ENCODE measurements around the gene ROGDI.

Gene ROGDI

DNA sequence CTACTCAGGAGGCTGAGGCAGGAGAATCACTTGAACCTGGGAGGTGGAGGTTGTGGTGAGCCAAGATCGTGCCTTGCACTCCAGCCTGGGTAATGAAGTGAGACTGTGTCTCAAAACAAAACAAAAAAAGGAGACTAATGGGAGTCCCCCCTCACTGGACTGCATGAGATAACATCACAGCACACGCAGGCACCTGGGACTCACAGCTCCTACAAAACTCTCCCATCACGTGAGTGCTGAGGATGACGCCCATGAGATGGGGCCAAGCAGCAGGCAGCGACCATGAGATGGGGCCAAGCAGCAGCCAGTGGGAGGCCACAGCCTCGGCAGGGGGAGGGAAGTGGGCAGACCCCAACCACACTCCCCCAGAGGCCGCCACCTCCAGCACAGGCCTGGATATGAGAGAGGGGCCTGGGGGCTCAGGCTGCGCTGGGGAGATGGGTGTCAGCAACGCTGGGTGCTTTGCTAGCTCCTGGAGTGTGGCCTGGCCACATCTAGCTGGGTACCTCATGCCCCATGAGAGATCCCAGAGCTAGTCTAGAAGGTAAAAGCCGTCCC lies 52.7 kb downstream of the ROGDI start:
- Histone ChIP-seq H3K36me3 (ENCODE audit: control insufficient read depth in 2 of 2, insufficient read depth in 1 of 2, low read length in 2 of 2) (peaks cover 4 to 50% of the 10 kb centered on the region in 2 experiments; a peak in 2 of 3 replicates), H3K4me3 (ENCODE audit: low read depth, low read length) (no peak overlapping the region), H3K27ac (ENCODE audit: extremely low read depth, low read depth, low read length) (no peak overlapping the region), H3K9me3 (ENCODE audit: control insufficient read depth, insufficient read depth, low read depth, low read length) (no peaks in the 10 kb centered on the region), H3K4me1 (ENCODE audit: control insufficient read depth, insufficient read depth, low read length) (no peaks in the 10 kb centered on the region)
- TF ChIP-seq ZNF350 (tag by site-specific recombination; IDR thresholded peaks at IDR 0.05): no peak
- no peak for TF ChIP-seq ZNF121 (tag by site-specific recombination; IDR thresholded peaks at IDR 0.05)
- no peak for TF ChIP-seq ZNF529 (tag by site-specific recombination; IDR thresholded peaks at IDR 0.05; ENCODE audit: insufficient replicate concordance)
- TF ChIP-seq ZFP37 (tag by site-specific recombination; IDR thresholded peaks at IDR 0.05): no peak
- no peak for TF ChIP-seq ZBTB21 (tag by site-specific recombination; IDR thresholded peaks at IDR 0.05)
- TF ChIP-seq SETDB1 (IDR thresholded peaks at IDR 0.05; ENCODE audit: insufficient read length, low read length): no peak
- ChIA-PET CTCF (no interaction called here), POLR2A (interaction anchor here (0.7 to 1.1 kb wide), 2 partner anchors 15 to 250 kb away, joined by 4 to 9 read pairs; partner anchors contain the start of genes ANKS3 and DNAAF8)

DNA sequence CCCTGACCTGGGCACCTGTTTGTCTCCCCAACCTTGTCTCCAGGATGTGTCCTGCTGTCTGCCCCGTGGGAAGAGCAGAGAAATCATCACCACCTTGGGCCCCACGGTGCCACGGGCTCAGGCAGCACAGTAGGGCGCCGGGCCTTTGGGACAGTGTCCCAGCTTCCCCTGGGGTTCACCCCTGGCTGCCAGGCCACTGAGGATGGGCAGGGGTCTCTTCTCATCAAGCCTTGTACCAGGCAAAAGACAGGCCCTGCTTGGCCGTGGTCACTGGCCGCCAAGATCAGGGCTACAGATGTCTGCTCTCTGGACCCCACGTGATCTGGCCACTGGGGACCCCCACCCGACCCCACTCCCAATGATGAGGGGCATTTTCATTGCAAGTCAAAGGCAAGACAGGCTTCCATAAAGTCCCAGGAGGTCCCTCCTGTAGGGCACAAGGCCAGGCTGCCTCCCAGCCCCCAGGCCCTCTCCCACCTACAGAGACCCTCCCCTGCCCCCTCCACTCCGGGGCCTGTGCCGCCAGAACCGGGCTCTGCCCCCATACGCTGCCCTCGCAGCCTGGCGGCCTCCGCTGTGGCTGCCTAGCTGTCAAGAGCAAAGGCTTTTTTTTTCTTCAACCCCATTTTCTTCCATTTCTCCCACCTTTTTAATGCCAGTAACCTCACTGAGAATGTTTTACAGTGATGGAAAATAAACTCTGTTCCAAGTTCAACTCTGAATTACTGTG lies 53.6 kb downstream of the ROGDI start:
- POLR2A ChIA-PET: interaction anchor here (1.1 to 1.6 kb wide), 2 partner anchors 8 to 14 kb away, joined by 4 to 8 read pairs; partner anchors contain the start of genes ANKS3 and DNAAF8

DNA sequence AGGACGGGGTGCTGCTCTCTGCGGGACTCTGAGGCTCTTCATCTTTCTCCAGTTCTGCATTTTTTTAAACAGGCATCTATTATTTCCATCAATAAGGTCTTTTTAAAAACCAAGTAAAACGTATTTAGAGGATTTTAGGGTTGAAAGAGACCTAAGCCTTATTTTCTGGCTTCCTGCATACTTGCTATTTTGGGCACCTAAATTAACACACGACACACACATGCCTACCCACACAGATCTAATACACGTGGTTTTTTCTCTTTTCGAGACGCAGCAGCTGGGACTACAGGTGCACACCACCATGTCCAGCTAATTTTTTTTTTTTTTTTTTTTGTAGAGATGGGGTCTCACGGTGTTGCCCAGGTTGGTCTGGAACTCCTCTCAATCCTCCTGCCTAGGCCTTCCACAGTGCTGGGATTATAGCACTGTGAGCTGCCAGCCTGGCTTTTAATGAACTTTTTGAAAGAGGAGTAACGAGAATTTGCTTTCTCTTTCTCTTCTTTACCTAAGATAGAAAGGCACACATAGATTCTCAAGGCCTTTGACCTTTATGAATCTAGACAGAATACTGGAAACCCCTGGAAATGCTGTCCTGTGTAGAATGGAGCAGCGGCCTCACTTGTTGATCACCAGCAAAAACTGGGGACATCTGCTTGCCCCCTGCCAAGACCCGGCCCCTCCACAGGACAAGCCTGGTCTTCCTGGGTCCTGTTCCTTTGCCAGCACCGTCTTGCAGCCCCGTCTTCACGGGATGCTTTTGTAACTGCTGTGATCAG lies 54.3 kb downstream of the ROGDI start:
- Histone ChIP-seq H3K27ac (ENCODE audit: extremely low read depth, low read depth, low read length) (no peak overlapping the region), H3K4me1 (ENCODE audit: control insufficient read depth, insufficient read depth, low read length) (no peaks in the 10 kb centered on the region), H3K4me3 (ENCODE audit: low read depth, low read length) (no peak overlapping the region), H3K9me3 (ENCODE audit: control insufficient read depth, insufficient read depth, low read depth, low read length) (no peaks in the 10 kb centered on the region), H3K36me3 (ENCODE audit: control insufficient read depth in 2 of 2, insufficient read depth in 1 of 2, low read length in 2 of 2) (peaks cover 2 to 37% of the 10 kb centered on the region in 2 experiments; a peak in 2 of 3 replicates)
- POLR2A ChIA-PET: interaction anchor here (1.6 to 2.0 kb wide), 2 partner anchors 9 to 14 kb away, joined by 8 to 12 read pairs; partner anchors contain the start of genes ANKS3 and DNAAF8
- CTCF ChIA-PET: no interaction called here
- no peak for TF ChIP-seq ZNF404 (tag by site-specific recombination; IDR thresholded peaks at IDR 0.05)
- TF ChIP-seq SCRT1 (tag by site-specific recombination; IDR thresholded peaks at IDR 0.05; ENCODE audit: borderline replicate concordance): peak; percentile 60; the same call in 1 of the 2 replicates
- TF ChIP-seq SCRT2 (tag by site-specific recombination; IDR thresholded peaks at IDR 0.05): peak; percentile 86

More for the DNA sequence above, 53.6 kb downstream of the ROGDI start:
- H3K4me1 ChIP-seq (ENCODE audit: control insufficient read depth, insufficient read depth, low read length): no peaks in the 10 kb centered on the region
- H3K9me3 ChIP-seq (ENCODE audit: control insufficient read depth, insufficient read depth, low read depth, low read length): no peaks in the 10 kb centered on the region
- CTCF ChIA-PET: no interaction called here
- H3K36me3 ChIP-seq (ENCODE audit: control insufficient read depth in 2 of 2, insufficient read depth in 1 of 2, low read length in 2 of 2): peaks cover 4 to 44% of the 10 kb centered on the region in 2 experiments; a peak in 2 of 3 replicates
- TF ChIP-seq ZNF571 (tag by site-specific recombination; IDR thresholded peaks at IDR 0.05) (no peak), ZXDB (tag by site-specific recombination; IDR thresholded peaks at IDR 0.05) (no peak), ZNF211 (tag by site-specific recombination; IDR thresholded peaks at IDR 0.05; ENCODE audit: low read depth) (no peak), ZIC2 (tag by site-specific recombination; IDR thresholded peaks at IDR 0.05) (peak; percentile 57), ZNF302 (tag by site-specific recombination; IDR thresholded peaks at IDR 0.05; ENCODE audit: low read depth) (no peak), SCRT2 (tag by site-specific recombination; IDR thresholded peaks at IDR 0.05) (0 out of 2 replicates have a peak, but pooled peaks have one; percentile 1), ZBTB17 (tag by site-specific recombination; IDR thresholded peaks at IDR 0.05) (no peak), ZNF549 (tag by site-specific recombination; IDR thresholded peaks at IDR 0.05) (no peak)
- no peak overlapping the region for H3K4me3 ChIP-seq (ENCODE audit: low read depth, low read length)
- no peak overlapping the region for H3K27ac ChIP-seq (ENCODE audit: extremely low read depth, low read depth, low read length)

All from HEK293 (cell line).